HepG2 (cell line): Measurements from ENCODE around the gene CTPS2. TPM values are rescaled to one million over a fixed set of nuclear protein-coding genes. Genes with fewer than 3 reads are reported as not detected.

Source experiments
- CREBL2 ChIP-seq: sonication (generic); formaldehyde crosslinking; IDR thresholded peaks from 2 replicates; pipeline ENCODE4 v1.8.1; 2023; ENCODE audit warnings: missing genetic modification reagents, mild to moderate bottlenecking, borderline replicate concordance
- GMEB1 ChIP-seq: sonication (generic); formaldehyde crosslinking; IDR thresholded peaks from 2 replicates; pipeline ENCODE4 v1.5.1; 2020; ENCODE audit warnings: missing genetic modification reagents, mild to moderate bottlenecking, borderline replicate concordance
- ZHX2 ChIP-seq, 2 experiments: sonication (generic) in 1 of 2; formaldehyde crosslinking in 1 of 2; IDR thresholded peaks; 2 replicates each; pipeline versions ENCODE4 v1.6.1 to v1.9.0; 2014 to 2022; ENCODE audit warnings: antibody characterized with exemption in 1 of 2, borderline replicate concordance in 1 of 2, inconsistent platforms in 1 of 2, low read depth in 1 of 2, missing genetic modification reagents in 1 of 2
- polyA plus RNA-seq, 8 experiments: library from polyadenylated mRNA; depleted of rRNA in 3 of 8; stranded (reverse) in 7 of 8; unstranded in 1 of 8; fragments of >200 nt; fragmentation: Illumina TruSeq in 4 of 8; extraction: Trizol in 4 of 8; gene quantifications; 2 replicates each; pipeline versions ENCODE4 v1.2.1 to v1.2.3, GENCODE V29; 2011 to 2016; ENCODE audit warnings: low read depth in 4 of 8, missing spikeins in 1 of 8, mixed read lengths in 1 of 8; ENCODE audit not compliant: insufficient read depth in 1 of 8
- total RNA-seq, 5 experiments: library from RNA; depleted of rRNA; stranded (reverse); fragments of >200 nt; fragmentation: Illumina TruSeq; extraction: Trizol; gene quantifications; 2 replicates each; pipeline ENCODE4 v1.2.3, GENCODE V29; 2016; ENCODE audit warnings: low read depth in 1 of 5

Gene CTPS2
- total and polyA plus RNA-seq, 2 of the 13 experiments (the other 11 are each of a cell fraction or from before 2014, with no cell fraction given) = 10.3 to 26.1 TPM

- no peak for TF ChIP-seq GMEB1 (CRISPR knock-in tag)
- no peak for TF ChIP-seq CREBL2
- no peak for TF ChIP-seq ZHX2 (IDR thresholded peaks at IDR 0.05; ENCODE audit: low read depth)
- no peak for TF ChIP-seq ZHX2 (CRISPR knock-in tag; IDR thresholded peaks at IDR 0.05; ENCODE audit: borderline replicate concordance)
- TF ChIP-seq, all 625 proteins: peak for 0
Observed at GRCh38 chrX:16578218-16578617, 134.3 kb downstream of the CTPS2 start (continued).
